SU-DHL-6 (cell line): Measurements from ENCODE around the gene SRRM3.

ENCODE experiments used
- H2AFZ ChIP-seq: fragments of 200-600 bp; sonication (generic); 2 replicates; pipeline ENCODE4 v1.6.1; 2014; ENCODE audit warnings: low read depth, mild to moderate bottlenecking, moderate library complexity, mixed read lengths, antibody characterized with exemption, low read length; ENCODE audit not compliant: severe bottlenecking
- H3F3A ChIP-seq: fragments of 200-600 bp; shearing (Covaris generic); 2 replicates; pipeline ENCODE4 v1.6.0; 2016; ENCODE audit warnings: antibody characterized with exemption, mild to moderate bottlenecking; ENCODE audit not compliant: insufficient read depth
- H3K27ac ChIP-seq: fragments of 200-600 bp; sonication (generic); 2 replicates; pipeline ENCODE4 v1.5.1; 2016; ENCODE audit warnings: low read depth, mild to moderate bottlenecking, low read length, moderate library complexity, mixed read lengths
- H3K27me3 ChIP-seq: fragments of 200-600 bp; sonication (generic), shearing (Covaris generic); 2 replicates; pipeline ENCODE4 v1.6.0; 2014; ENCODE audit warnings: mild to moderate bottlenecking, low read length
- H3K36me3 ChIP-seq: fragments of 200-600 bp; sonication (generic); 2 replicates; pipeline ENCODE4 v1.6.1; 2014; ENCODE audit warnings: mild to moderate bottlenecking, low read length, mixed read lengths
- H3K4me2 ChIP-seq: fragments of 300-600, 200-600 bp; shearing (Covaris generic), sonication (generic); 2 replicates; pipeline ENCODE4 v1.6.0; 2014; ENCODE audit warnings: low read length, low read depth, mild to moderate bottlenecking; ENCODE audit not compliant: poor library complexity, severe bottlenecking
- H3K4me3 ChIP-seq: fragments of 200-600 bp; sonication (generic); 2 replicates; pipeline ENCODE4 v1.5.1; 2014; ENCODE audit warnings: antibody characterized with exemption, low read length, mild to moderate bottlenecking, mixed read lengths; ENCODE audit not compliant: insufficient read depth, poor library complexity, severe bottlenecking
- H3K79me2 ChIP-seq: fragments of 200-600 bp; sonication (generic); 2 replicates; pipeline ENCODE4 v1.6.1; 2014; ENCODE audit warnings: mild to moderate bottlenecking, low read length, moderate library complexity; ENCODE audit not compliant: insufficient read depth
- H3K9ac ChIP-seq: fragments of 200-600 bp; sonication (generic); 2 replicates; pipeline ENCODE4 v1.7.0; 2014; ENCODE audit warnings: mild to moderate bottlenecking, low read length
- H3K9me2 ChIP-seq: fragments of 200-600 bp; sonication (generic); replicated peaks from 2 replicates; pipeline ENCODE4 v1.6.1; 2014; ENCODE audit warnings: low read length; ENCODE audit not compliant: insufficient read depth
- H3K9me3 ChIP-seq: fragments of 200-600 bp; sonication (generic); 2 replicates; pipeline ENCODE4 v1.6.1; 2014; ENCODE audit warnings: low read length, mixed read lengths; ENCODE audit not compliant: insufficient read depth
- H4K20me1 ChIP-seq: fragments of 200-600 bp; sonication (generic); 2 replicates; pipeline ENCODE4 v1.6.1; 2014; ENCODE audit warnings: low read depth, mild to moderate bottlenecking, antibody characterized with exemption, low read length, moderate library complexity, mixed read lengths
- EZH2phosphoT487 ChIP-seq: fragments of 200-600 bp; sonication (generic), shearing (Covaris generic); conservative IDR thresholded peaks from 2 replicates; pipeline ENCODE4 v1.6.1; 2018; ENCODE audit warnings: mild to moderate bottlenecking, antibody characterized with exemption, low read length, moderate library complexity, mixed read lengths
- TF ChIP-seq, protein P1 (sequence below): fragments of 200-600 bp; sonication (generic); IDR thresholded peaks from one replicate; pipeline ENCODE4 v1.5.1; 2017; ENCODE audit warnings: antibody characterized with exemption, mild to moderate bottlenecking, low read length, moderate library complexity; ENCODE audit not compliant: insufficient read depth, poor library complexity, severe bottlenecking

SRRM3 gene

DNA sequence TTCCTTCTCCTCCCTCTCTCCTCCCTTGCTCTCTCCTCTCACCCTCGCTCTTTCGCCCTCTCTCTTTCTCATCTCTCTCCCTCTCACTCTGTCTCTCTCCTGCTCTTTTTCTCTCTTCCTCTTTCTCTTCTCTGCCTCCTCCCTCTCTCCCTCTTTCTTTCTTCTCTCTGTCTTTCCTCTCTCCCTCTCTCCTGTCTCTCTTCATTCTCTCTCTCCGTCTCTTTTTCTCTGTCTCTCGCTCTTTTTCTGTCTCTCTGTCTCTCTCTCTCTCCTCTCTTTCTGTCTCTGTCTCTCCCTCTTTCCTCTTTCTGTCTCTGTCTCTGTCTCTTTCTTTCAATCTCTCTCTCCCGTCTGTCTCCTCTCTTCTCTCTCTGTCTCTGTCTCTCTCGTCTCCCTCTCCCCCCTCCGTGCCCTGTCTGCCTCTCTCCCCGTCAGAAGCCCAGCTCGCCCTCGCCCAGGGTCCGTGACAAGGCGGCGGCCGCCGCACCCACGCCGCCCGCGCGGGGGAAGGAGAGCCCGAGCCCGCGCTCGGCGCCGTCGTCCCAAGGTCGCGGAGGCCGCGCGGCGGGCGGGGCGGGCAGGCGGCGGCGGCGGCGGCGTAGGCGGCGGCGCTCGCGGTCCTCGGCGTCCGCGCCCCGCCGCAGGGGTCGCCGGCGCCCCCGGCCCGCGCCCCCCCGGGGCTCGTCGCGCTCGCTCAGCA, 79.5 kb downstream of the SRRM3 start:
- Histone ChIP-seq H3K4me3 (no peak overlapping the region), H3K9me2 (no peaks in the 10 kb centered on the region), H3K9ac (no peak overlapping the region), H3K27me3 (no peaks in the 10 kb centered on the region), H3F3A (no peaks in the 10 kb centered on the region), H3K36me3 (no peaks in the 10 kb centered on the region), H3K9me3 (no peaks in the 10 kb centered on the region), H2AFZ (peak overlapping the region; percentile 73), H3K27ac (no peak overlapping the region), H3K4me2 (no peak overlapping the region), H4K20me1 (no peaks in the 10 kb centered on the region), H3K79me2 (no peaks in the 10 kb centered on the region)
- no peak for TF ChIP-seq EZH2phosphoT487
- TF ChIP-seq, protein P1, sequence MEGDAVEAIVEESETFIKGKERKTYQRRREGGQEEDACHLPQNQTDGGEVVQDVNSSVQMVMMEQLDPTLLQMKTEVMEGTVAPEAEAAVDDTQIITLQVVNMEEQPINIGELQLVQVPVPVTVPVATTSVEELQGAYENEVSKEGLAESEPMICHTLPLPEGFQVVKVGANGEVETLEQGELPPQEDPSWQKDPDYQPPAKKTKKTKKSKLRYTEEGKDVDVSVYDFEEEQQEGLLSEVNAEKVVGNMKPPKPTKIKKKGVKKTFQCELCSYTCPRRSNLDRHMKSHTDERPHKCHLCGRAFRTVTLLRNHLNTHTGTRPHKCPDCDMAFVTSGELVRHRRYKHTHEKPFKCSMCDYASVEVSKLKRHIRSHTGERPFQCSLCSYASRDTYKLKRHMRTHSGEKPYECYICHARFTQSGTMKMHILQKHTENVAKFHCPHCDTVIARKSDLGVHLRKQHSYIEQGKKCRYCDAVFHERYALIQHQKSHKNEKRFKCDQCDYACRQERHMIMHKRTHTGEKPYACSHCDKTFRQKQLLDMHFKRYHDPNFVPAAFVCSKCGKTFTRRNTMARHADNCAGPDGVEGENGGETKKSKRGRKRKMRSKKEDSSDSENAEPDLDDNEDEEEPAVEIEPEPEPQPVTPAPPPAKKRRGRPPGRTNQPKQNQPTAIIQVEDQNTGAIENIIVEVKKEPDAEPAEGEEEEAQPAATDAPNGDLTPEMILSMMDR, result no peak

DNA sequence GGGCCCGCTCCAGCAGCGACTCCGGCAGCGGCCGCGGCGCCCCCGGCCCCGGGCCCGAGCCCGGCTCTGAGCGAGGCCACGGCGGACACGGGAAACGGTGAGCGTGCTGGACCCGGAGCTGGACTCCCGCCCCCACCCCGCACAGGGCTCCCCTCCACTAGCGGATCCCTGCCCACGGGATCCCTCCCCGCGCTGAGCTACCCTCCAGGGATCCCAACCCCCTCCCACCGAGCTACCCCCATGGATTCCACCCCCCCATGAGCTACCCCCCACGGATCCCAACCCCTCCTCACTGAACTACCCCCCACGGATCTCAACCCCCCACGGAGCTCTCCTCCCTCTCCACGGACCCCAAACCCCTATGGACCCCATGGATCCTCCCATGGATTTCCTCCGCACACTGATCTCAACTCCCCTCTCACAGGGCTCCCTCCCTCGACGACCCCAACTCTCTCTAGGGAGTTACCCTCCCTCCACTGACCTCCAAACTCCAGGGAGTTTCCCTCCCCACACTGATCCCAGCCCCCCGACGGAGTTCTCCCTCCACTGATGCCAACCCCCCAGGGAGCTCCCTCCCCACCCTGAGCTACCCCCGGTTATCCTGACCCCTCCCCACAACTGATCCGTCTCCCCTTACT, 80.1 kb downstream of the SRRM3 start:
- Histone ChIP-seq H3F3A (no peaks in the 10 kb centered on the region), H2AFZ (no peak overlapping the region), H3K27ac (no peak overlapping the region), H3K9me2 (no peaks in the 10 kb centered on the region), H3K4me2 (no peak overlapping the region), H3K4me3 (no peak overlapping the region), H3K36me3 (no peaks in the 10 kb centered on the region), H3K9me3 (no peaks in the 10 kb centered on the region), H4K20me1 (no peaks in the 10 kb centered on the region), H3K27me3 (no peaks in the 10 kb centered on the region), H3K9ac (no peak overlapping the region), H3K79me2 (no peaks in the 10 kb centered on the region)
- TF ChIP-seq, protein P1, result no peak
- TF ChIP-seq EZH2phosphoT487, result no peak

DNA sequence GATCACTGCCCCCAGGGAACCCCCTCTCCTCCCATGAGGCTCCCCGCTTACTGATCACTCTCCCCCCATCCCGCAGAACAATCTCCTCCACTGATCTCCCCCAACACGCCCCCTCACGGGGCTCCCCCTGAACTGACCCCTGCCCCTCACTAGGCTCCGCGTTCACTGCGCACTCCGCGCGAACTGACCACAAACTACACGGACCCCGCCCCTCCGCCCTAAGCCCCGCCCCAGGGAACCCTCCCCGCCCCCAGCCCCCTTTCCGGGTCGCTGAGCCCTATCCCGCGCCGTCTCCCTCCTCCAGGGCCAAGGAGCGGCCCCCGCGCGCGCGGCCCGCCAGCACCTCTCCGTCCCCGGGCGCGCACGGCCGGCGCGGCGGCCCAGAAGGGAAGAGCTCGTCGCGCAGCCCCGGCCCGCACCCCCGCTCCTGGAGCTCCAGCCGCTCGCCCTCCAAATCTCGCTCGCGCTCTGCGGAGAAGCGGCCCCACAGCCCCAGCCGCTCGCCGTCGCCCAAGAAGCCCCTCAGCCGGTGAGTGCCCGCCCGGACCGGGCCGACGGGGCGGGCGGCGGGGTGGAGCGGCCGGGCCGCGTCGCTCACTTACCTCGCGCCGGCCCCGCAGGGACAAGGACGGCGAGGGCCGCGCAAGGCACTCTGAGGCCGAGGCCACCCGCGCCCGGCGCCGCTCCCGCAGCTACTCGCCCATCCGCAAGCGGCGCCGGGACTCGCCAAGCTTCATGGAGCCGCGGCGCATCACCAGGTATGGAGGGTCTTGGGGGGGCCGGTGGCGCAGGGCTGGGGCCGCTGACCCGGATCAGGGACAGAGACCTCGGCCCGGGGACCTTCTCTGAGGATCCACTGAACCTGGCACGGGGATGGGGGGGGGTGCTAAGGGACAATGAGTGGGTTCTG, 80.9 kb downstream of the SRRM3 start:
- Histone ChIP-seq H3K4me3 (no peak overlapping the region), H4K20me1 (no peaks in the 10 kb centered on the region), H3K9me3 (no peaks in the 10 kb centered on the region), H3K27ac (no peak overlapping the region), H3K27me3 (no peaks in the 10 kb centered on the region), H3K9me2 (no peaks in the 10 kb centered on the region), H3F3A (no peaks in the 10 kb centered on the region), H3K36me3 (no peaks in the 10 kb centered on the region), H3K4me2 (no peak overlapping the region), H3K79me2 (no peaks in the 10 kb centered on the region), H2AFZ (no peak overlapping the region), H3K9ac (no peak overlapping the region)
- TF ChIP-seq EZH2phosphoT487, result no peak
- TF ChIP-seq, protein P1, result no peak
